SU-DHL-6 (cell line): ENCODE measurements around the gene HAL.

Source experiments
- H2AFZ ChIP-seq: fragments of 200-600 bp; sonication (generic); 2 replicates; pipeline ENCODE4 v1.6.1; 2014; ENCODE audit warnings: low read depth, mild to moderate bottlenecking, moderate library complexity, mixed read lengths, antibody characterized with exemption, low read length; ENCODE audit not compliant: severe bottlenecking
- H3F3A ChIP-seq: fragments of 200-600 bp; shearing (Covaris generic); 2 replicates; pipeline ENCODE4 v1.6.0; 2016; ENCODE audit warnings: antibody characterized with exemption, mild to moderate bottlenecking; ENCODE audit not compliant: insufficient read depth
- H3K27ac ChIP-seq: fragments of 200-600 bp; sonication (generic); 2 replicates; pipeline ENCODE4 v1.5.1; 2016; ENCODE audit warnings: low read depth, mild to moderate bottlenecking, low read length, moderate library complexity, mixed read lengths
- H3K27me3 ChIP-seq: fragments of 200-600 bp; sonication (generic), shearing (Covaris generic); 2 replicates; pipeline ENCODE4 v1.6.0; 2014; ENCODE audit warnings: mild to moderate bottlenecking, low read length
- H3K36me3 ChIP-seq: fragments of 200-600 bp; sonication (generic); 2 replicates; pipeline ENCODE4 v1.6.1; 2014; ENCODE audit warnings: mild to moderate bottlenecking, low read length, mixed read lengths
- H3K4me2 ChIP-seq: fragments of 300-600, 200-600 bp; shearing (Covaris generic), sonication (generic); 2 replicates; pipeline ENCODE4 v1.6.0; 2014; ENCODE audit warnings: low read length, low read depth, mild to moderate bottlenecking; ENCODE audit not compliant: poor library complexity, severe bottlenecking
- H3K4me3 ChIP-seq: fragments of 200-600 bp; sonication (generic); 2 replicates; pipeline ENCODE4 v1.5.1; 2014; ENCODE audit warnings: antibody characterized with exemption, low read length, mild to moderate bottlenecking, mixed read lengths; ENCODE audit not compliant: insufficient read depth, poor library complexity, severe bottlenecking
- H3K79me2 ChIP-seq: fragments of 200-600 bp; sonication (generic); 2 replicates; pipeline ENCODE4 v1.6.1; 2014; ENCODE audit warnings: mild to moderate bottlenecking, low read length, moderate library complexity; ENCODE audit not compliant: insufficient read depth
- H3K9ac ChIP-seq: fragments of 200-600 bp; sonication (generic); 2 replicates; pipeline ENCODE4 v1.7.0; 2014; ENCODE audit warnings: mild to moderate bottlenecking, low read length
- H3K9me2 ChIP-seq: fragments of 200-600 bp; sonication (generic); replicated peaks from 2 replicates; pipeline ENCODE4 v1.6.1; 2014; ENCODE audit warnings: low read length; ENCODE audit not compliant: insufficient read depth
- H3K9me3 ChIP-seq: fragments of 200-600 bp; sonication (generic); 2 replicates; pipeline ENCODE4 v1.6.1; 2014; ENCODE audit warnings: low read length, mixed read lengths; ENCODE audit not compliant: insufficient read depth
- H4K20me1 ChIP-seq: fragments of 200-600 bp; sonication (generic); 2 replicates; pipeline ENCODE4 v1.6.1; 2014; ENCODE audit warnings: low read depth, mild to moderate bottlenecking, antibody characterized with exemption, low read length, moderate library complexity, mixed read lengths
- CTCF ChIP-seq: fragments of 200-600 bp; sonication (generic); IDR thresholded peaks from one replicate; pipeline ENCODE4 v1.5.1; 2017; ENCODE audit warnings: antibody characterized with exemption, mild to moderate bottlenecking, low read length, moderate library complexity; ENCODE audit not compliant: insufficient read depth, poor library complexity, severe bottlenecking
- EZH2phosphoT487 ChIP-seq: fragments of 200-600 bp; sonication (generic), shearing (Covaris generic); conservative IDR thresholded peaks from 2 replicates; pipeline ENCODE4 v1.6.1; 2018; ENCODE audit warnings: mild to moderate bottlenecking, antibody characterized with exemption, low read length, moderate library complexity, mixed read lengths

The HAL gene

GRCh38 chr12:95977764-95978305 lies 18.3 kb downstream of the HAL start:
- no peaks in the 10 kb centered on the region for H3K27me3 ChIP-seq
- H3K4me2 ChIP-seq: no peak overlapping the region
- H3K9ac ChIP-seq: no peak overlapping the region
- H3K27ac ChIP-seq: no peak overlapping the region
- no peaks in the 10 kb centered on the region for H4K20me1 ChIP-seq
- H3K9me2 ChIP-seq: no peaks in the 10 kb centered on the region; the same call in 1 of the 2 replicates
- no peaks in the 10 kb centered on the region for H3K9me3 ChIP-seq
- H3K4me3 ChIP-seq: no peak overlapping the region
- no peaks in the 10 kb centered on the region for H3F3A ChIP-seq
- no peaks in the 10 kb centered on the region for H3K79me2 ChIP-seq
- no peaks in the 10 kb centered on the region for H3K36me3 ChIP-seq
- TF ChIP-seq CTCF (no peak), EZH2phosphoT487 (no peak)
- H2AFZ ChIP-seq: no peak overlapping the region

- H3K27ac ChIP-seq: no peak overlapping the region
- no peaks in the 10 kb centered on the region for H3K79me2 ChIP-seq
- no peak overlapping the region for H3K4me3 ChIP-seq
- H3K27me3 ChIP-seq: no peaks in the 10 kb centered on the region
- no peak overlapping the region for H3K4me2 ChIP-seq
- H3F3A ChIP-seq: no peaks in the 10 kb centered on the region
- H4K20me1 ChIP-seq: no peaks in the 10 kb centered on the region
- H3K9me3 ChIP-seq: no peaks in the 10 kb centered on the region
- TF ChIP-seq CTCF (no peak), EZH2phosphoT487 (no peak)
- no peaks in the 10 kb centered on the region; the same call in 1 of the 2 replicates for H3K9me2 ChIP-seq
- no peak overlapping the region for H3K9ac ChIP-seq
- no peaks in the 10 kb centered on the region for H3K36me3 ChIP-seq
- no peak overlapping the region for H2AFZ ChIP-seq
Measured at GRCh38 chr12:95976416-95976832, 19.7 kb downstream of the HAL start.

- no peaks in the 10 kb centered on the region for H3F3A ChIP-seq
- no peak overlapping the region for H3K27ac ChIP-seq
- no peak overlapping the region for H3K4me2 ChIP-seq
- H3K4me3 ChIP-seq: no peak overlapping the region
- no peaks in the 10 kb centered on the region for H3K9me3 ChIP-seq
- H3K27me3 ChIP-seq: no peaks in the 10 kb centered on the region
- H4K20me1 ChIP-seq: no peaks in the 10 kb centered on the region
- no peak overlapping the region for H2AFZ ChIP-seq
- H3K79me2 ChIP-seq: no peaks in the 10 kb centered on the region
- no peaks in the 10 kb centered on the region; the same call in 1 of the 2 replicates for H3K9me2 ChIP-seq
- H3K36me3 ChIP-seq: no peaks in the 10 kb centered on the region
- no peak overlapping the region for H3K9ac ChIP-seq
- TF ChIP-seq CTCF: no peak
- TF ChIP-seq EZH2phosphoT487: no peak
Measured at GRCh38 chr12:95975491-95975890, 20.7 kb downstream of the HAL start.
